Natural killer cell (primary cell): ENCODE results near the gene LGALS9. TPM values are rescaled to one million over a fixed set of nuclear protein-coding genes. Genes with fewer than 3 reads are reported as not detected.
"Not testable (repeated sequence)": the region's sequence is repeated elsewhere in the genome, so short reads cannot be mapped to it uniquely, and the experiment has no call there.

Experiments used
- ATAC-seq, 3 donors: fragments of 150-1000 bp in 2 of 3; fragments of 200-7000 bp in 1 of 3; cut with Tn5 transposase; 1 replicate in 1 of 3; 2 replicates in 2 of 3; pipeline ENCODE4 v1.10.0; 2021; ENCODE audit warnings: mild to moderate bottlenecking in 2 of 3, moderate library complexity in 2 of 3
- DNase-seq, 2 donors: peaks; one replicate each; pipeline versions ENCODE4 v3.0.0 to v3.0.0-alpha.2; 2013 to 2021; ENCODE audit warnings: mixed read lengths in 1 of 2
- H3K27ac ChIP-seq: one replicate; pipeline ENCODE4 v1.5.1; 2013; ENCODE audit warnings: mild to moderate bottlenecking, low read length
- H3K27me3 ChIP-seq: one replicate; pipeline ENCODE4 v1.6.1; 2013; ENCODE audit warnings: low read length; ENCODE audit not compliant: control insufficient read depth, insufficient read depth
- H3K36me3 ChIP-seq: one replicate; pipeline ENCODE4 v1.6.1; 2013; ENCODE audit warnings: low read length; ENCODE audit not compliant: control insufficient read depth, insufficient read depth
- H3K4me1 ChIP-seq: one replicate; pipeline ENCODE4 v1.6.1; 2013; ENCODE audit warnings: low read length; ENCODE audit not compliant: control insufficient read depth, insufficient read depth
- H3K4me3 ChIP-seq: one replicate; pipeline ENCODE4 v1.5.1; 2013; ENCODE audit warnings: low read length
- H3K9me3 ChIP-seq: one replicate; pipeline ENCODE4 v1.6.1; 2013; ENCODE audit warnings: low read length; ENCODE audit not compliant: control insufficient read depth, insufficient read depth
- H3K27ac Mint-ChIP-seq, 2 donors: one replicate each; pipeline ENCODE4 v1.8.0; 2022; ENCODE audit warnings: mild to moderate bottlenecking in 2 of 2, mixed read lengths in 2 of 2, moderate library complexity in 1 of 2
- H3K27me3 Mint-ChIP-seq, 2 donors: one replicate each; pipeline ENCODE4 v1.8.0; 2022; ENCODE audit warnings: low read depth in 2 of 2, mixed read lengths in 2 of 2
- H3K36me3 Mint-ChIP-seq: one replicate; pipeline ENCODE4 v1.8.0; 2022; ENCODE audit warnings: mixed read lengths
- H3K4me1 Mint-ChIP-seq, 2 donors: one replicate each; pipeline ENCODE4 v1.8.0; 2022; ENCODE audit warnings: mixed read lengths in 2 of 2
- H3K4me3 Mint-ChIP-seq: one replicate; pipeline ENCODE4 v1.8.0; 2022; ENCODE audit warnings: mild to moderate bottlenecking, moderate library complexity, mixed read lengths
- H3K9me3 Mint-ChIP-seq, 2 donors: one replicate each; pipeline ENCODE4 v1.8.0; 2022; ENCODE audit warnings: mixed read lengths in 2 of 2
- WGBS: methylation state at CpG from one replicate; pipeline ENCODE4 v1.1.7; 2013; ENCODE audit warnings: missing lambda C conversion rate; ENCODE audit not compliant: insufficient coverage; 5-methylcytosine and 5-hydroxymethylcytosine counted together
- intact Hi-C: fragments of 100-400 bp; cut with micrococcal nuclease; formaldehyde crosslinking; loops from one replicate; pipeline ENCODE4 v1.14.2; 2022
- total RNA-seq, 4 donors: library from RNA; stranded (reverse); fragments of 120-200 nt in 1 of 4; gene quantifications; one replicate each; pipeline versions ENCODE4 v1.2.3 to v1.2.4, GENCODE V29; 2013 to 2022
- TF ChIP-seq, protein P1 (sequence below): fragments of 200-600 bp; IDR thresholded peaks from one replicate; pipeline ENCODE4 v1.8.0; 2022; ENCODE audit warnings: antibody characterized with exemption

LGALS9 gene
- total RNA-seq, 3 donors from 2014 or later (not counting 1 experiment from before 2014, with no cell fraction given): 83.4 to 142 (median 102) TPM

DNA sequence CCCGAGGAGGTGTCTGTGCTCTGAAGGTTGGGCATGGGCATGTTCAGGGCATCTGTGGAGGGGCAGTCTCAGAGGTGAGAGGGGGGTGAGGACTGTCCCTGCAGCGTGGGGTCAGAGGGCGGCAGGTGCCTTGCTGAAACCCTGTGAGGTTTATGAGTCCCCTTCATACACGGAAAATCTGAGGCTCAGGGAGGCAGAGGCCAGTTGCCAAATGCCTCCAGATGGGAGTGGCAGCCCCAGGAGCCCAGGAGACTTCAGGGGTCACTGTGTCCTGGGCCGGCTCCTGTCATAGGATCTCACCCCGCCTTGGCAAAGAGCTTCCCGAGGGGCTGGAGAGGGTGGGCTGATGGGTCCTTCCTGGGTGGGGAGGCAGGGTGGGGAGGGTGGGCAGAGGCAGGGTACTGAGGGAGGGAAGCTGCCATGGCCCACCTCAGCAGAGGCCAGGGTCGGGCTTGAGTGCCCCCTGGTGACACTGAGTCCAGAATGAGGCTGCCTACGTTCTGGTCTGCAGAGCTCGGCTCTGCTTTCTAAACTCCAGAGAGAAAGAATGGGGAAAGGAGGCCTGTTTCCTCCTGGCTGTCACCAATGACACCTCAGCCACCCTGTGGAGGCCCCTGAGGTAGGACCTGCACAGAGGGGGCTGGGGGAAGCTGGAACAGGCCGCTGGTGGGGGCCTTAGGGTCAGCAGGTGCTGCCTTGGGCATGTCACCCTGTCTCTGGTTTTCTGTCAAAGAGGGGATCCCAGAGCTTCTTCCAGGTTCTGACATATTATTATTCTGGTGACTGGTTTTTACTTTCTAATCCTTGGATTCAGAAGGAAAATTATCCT, 1.1 kb downstream of the LGALS9 start:
- Histone ChIP-seq H3K4me1 (peaks cover 47% of the 10 kb centered on the region), H3K27ac (no peak overlapping the region), H3K36me3 (no peaks in the 10 kb centered on the region), H3K4me3 (peak overlapping the region; percentile 48), H3K9me3 (no peaks in the 10 kb centered on the region), H3K27me3 (no peaks in the 10 kb centered on the region)
- Mint-ChIP-seq H3K27ac (peak overlapping the region; percentile 77 to 91), H3K27me3 (no peaks in the 10 kb centered on the region), H3K9me3 (no peaks in the 10 kb centered on the region), H3K4me3 (peak overlapping the region; percentile 95), H3K4me1 (peaks cover 50 to 62% of the 10 kb centered on the region in 2 donors), H3K36me3 (no peaks in the 10 kb centered on the region)
- 34% methylated on average over 11 of the region's 11 CpGs for WGBS
- ATAC-seq: no peak
- TF ChIP-seq, protein P1, sequence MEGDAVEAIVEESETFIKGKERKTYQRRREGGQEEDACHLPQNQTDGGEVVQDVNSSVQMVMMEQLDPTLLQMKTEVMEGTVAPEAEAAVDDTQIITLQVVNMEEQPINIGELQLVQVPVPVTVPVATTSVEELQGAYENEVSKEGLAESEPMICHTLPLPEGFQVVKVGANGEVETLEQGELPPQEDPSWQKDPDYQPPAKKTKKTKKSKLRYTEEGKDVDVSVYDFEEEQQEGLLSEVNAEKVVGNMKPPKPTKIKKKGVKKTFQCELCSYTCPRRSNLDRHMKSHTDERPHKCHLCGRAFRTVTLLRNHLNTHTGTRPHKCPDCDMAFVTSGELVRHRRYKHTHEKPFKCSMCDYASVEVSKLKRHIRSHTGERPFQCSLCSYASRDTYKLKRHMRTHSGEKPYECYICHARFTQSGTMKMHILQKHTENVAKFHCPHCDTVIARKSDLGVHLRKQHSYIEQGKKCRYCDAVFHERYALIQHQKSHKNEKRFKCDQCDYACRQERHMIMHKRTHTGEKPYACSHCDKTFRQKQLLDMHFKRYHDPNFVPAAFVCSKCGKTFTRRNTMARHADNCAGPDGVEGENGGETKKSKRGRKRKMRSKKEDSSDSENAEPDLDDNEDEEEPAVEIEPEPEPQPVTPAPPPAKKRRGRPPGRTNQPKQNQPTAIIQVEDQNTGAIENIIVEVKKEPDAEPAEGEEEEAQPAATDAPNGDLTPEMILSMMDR: no peak
- DNase-seq: no peak
- intact Hi-C loops: no loop called here

DNA sequence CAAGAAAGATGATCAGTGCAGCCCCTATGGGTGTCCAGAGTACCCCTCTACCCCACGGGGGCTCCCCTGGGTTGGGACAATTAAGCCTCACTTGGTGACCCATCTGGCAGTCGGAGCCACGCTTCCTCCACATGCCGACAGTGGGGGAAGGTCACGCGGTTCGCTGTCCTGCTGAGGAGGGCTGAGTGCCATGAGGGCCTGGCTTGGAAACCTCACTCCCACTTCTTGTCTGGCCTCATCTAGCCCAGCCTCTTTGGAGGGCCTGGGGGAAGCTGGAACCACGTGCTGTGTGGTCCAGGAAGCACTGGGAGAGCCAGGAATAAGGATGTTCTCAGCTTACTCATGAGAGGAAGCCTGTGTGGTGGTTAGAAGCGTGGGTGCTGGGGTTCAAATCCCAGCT, 1.8 kb downstream of the LGALS9 start:
- H3K27ac ChIP-seq, DNase-seq, H3K27me3 ChIP-seq, H3K27me3 Mint-ChIP-seq, H3K36me3 Mint-ChIP-seq, intact Hi-C loops, H3K36me3 ChIP-seq, H3K4me3 ChIP-seq, H3K9me3 ChIP-seq, H3K9me3 Mint-ChIP-seq, ATAC-seq: not testable (repeated sequence)
- WGBS: 49% methylated on average over 9 of the region's 9 CpGs
- peak overlapping the region; percentile 9 to 91 for H3K27ac Mint-ChIP-seq
- H3K4me1 Mint-ChIP-seq: peaks cover 50 to 65% of the 10 kb centered on the region in 2 donors
- peak overlapping the region; percentile 95 for H3K4me3 Mint-ChIP-seq
- peaks cover 47% of the 10 kb centered on the region for H3K4me1 ChIP-seq

DNA sequence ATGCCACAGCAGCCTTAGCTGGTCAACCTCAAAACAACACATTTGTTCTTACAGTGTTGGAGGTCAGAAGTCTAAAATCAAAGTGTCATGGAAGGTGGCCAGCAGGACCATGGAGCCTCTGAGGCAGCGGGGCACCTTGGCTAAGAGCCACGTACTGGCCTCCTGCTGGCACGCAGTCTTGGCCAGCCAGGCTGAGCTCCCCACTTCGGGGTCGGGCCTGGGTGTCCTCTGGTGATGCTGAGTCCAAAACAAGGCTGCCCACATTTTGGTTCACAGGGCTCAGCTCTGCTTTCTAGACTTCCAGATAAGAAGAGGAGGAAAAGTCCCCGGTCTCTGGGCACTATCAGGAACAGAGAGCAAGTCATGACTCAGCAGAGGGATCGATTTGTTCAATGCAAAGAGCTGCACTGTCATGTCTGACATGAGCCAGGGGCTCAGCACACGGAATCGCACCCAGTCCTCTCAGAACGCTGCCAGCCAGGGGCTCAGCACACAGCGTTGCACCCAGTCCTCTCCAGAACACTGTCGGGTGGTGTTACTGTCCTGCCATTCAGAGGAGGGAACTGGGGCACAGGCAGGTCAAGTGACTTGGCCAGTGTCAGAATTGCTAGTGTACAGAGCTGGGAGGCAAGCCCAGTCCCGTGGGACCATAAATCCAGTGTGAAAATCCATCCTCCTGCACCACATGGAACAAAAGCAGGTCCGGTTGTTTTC, 2.5 kb downstream of the LGALS9 start:
- H3K9me3 ChIP-seq: no peaks in the 10 kb centered on the region
- no peak for DNase-seq
- H3K27ac Mint-ChIP-seq: peak overlapping the region; percentile 9 to 91
- no peaks in the 10 kb centered on the region for H3K27me3 ChIP-seq
- H3K4me3 ChIP-seq: no peak overlapping the region
- no peaks in the 10 kb centered on the region for H3K36me3 ChIP-seq
- 92% methylated on average over 14 of the region's 14 CpGs for WGBS
- H3K27me3 Mint-ChIP-seq: no peaks in the 10 kb centered on the region
- peaks cover 50 to 65% of the 10 kb centered on the region in 2 donors for H3K4me1 Mint-ChIP-seq
- no peaks in the 10 kb centered on the region for H3K36me3 Mint-ChIP-seq
- TF ChIP-seq, protein P1: no peak
- peaks cover 47% of the 10 kb centered on the region for H3K4me1 ChIP-seq
- no peak for ATAC-seq
- peak overlapping the region; percentile 95 for H3K4me3 Mint-ChIP-seq
- H3K9me3 Mint-ChIP-seq: no peaks in the 10 kb centered on the region
- intact Hi-C loops: no loop called here
- no peak overlapping the region for H3K27ac ChIP-seq

DNA sequence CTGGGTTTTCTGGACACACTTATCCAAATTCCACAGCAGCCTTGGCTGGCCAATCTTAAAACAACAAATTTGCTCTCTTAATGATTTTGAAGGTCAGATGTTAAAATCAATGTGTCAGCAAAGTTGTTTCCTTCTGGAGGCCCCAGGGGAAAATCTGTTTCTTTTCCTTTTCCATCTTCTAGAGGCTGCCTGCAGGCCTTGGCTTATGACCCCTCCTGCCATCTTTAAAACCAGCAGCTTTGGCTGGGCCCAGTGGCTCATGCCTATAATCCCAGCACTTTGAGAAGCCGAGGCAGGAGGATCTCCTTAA, 3.0 kb downstream of the LGALS9 start:
- Histone ChIP-seq H3K4me1 (peaks cover 47% of the 10 kb centered on the region), H3K27me3 (no peaks in the 10 kb centered on the region), H3K4me3 (no peak overlapping the region), H3K36me3 (peaks cover 1% of the 10 kb centered on the region), H3K9me3 (no peaks in the 10 kb centered on the region), H3K27ac (no peak overlapping the region)
- peaks cover 49 to 64% of the 10 kb centered on the region in 2 donors for H3K4me1 Mint-ChIP-seq
- no peaks in the 10 kb centered on the region for H3K27me3 Mint-ChIP-seq
- H3K36me3 Mint-ChIP-seq: no peaks in the 10 kb centered on the region
- 92% methylated on average over 1 of the region's 1 CpG for WGBS
- ATAC-seq (no peak), DNase-seq (no peak)
- intact Hi-C loops: no loop called here
- TF ChIP-seq, protein P1: no peak
- H3K4me3 Mint-ChIP-seq: no peak overlapping the region
- no peaks in the 10 kb centered on the region for H3K9me3 Mint-ChIP-seq
- peak overlapping the region in 1 of 2 donors; percentile 70 for H3K27ac Mint-ChIP-seq
